Activated T-cell treated with anti-CD3 and anti-CD28 coated beads, Interleukin-2, amount 50 U/mL, for 1 hour (primary cell): Measurements from ENCODE around the gene KRI1.

Source experiments
- DNase-seq: peaks from one replicate; pipeline ENCODE4 v3.0.0-alpha.2; 2020

KRI1 gene

DNA sequence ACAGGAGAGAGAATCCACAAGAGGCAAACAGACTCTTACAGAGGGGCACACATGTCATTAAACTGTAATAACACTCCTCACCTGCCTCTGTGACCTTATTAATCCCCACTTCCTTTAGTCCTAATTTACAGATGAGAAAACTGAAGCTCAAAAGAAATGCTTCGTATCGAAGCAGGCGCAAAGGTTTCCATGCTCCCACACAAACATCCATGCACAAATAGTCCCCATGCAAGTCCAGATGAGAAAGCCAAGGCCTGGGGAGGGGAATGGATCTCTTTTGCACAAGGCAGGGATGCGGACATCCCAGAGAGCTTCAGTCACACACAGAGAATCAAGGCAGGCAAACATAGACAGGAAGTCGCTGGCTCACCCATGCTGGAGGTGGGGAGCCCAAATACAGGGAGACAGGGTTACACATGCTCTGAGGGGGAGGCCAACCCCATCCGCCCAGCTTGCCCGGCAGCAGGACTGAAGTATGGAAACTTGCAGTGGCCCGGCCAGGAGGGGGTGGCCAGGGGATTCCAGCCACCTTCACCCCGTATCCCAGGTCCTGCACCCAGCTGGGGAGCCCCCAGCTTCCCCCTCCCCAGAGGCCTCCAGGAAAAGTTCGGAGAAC, 49.0 kb downstream of the KRI1 start:
- DNase-seq = no peak

DNA sequence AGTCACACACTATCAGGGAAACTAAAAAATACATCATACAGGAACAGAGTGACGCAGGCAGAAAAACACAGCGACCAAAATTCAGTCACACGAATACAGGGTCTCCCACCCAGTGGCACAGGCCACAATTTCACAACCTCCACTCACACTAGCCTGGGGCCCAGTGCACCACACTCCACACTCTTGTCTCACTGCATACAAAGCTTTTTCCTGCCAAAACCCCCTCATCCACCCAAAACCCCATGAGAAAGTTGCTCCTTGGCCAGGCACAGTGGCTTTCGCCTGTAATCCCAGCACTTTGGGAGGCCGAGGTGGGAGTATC, 49.8 kb downstream of the KRI1 start:
- DNase-seq = no peak

DNA sequence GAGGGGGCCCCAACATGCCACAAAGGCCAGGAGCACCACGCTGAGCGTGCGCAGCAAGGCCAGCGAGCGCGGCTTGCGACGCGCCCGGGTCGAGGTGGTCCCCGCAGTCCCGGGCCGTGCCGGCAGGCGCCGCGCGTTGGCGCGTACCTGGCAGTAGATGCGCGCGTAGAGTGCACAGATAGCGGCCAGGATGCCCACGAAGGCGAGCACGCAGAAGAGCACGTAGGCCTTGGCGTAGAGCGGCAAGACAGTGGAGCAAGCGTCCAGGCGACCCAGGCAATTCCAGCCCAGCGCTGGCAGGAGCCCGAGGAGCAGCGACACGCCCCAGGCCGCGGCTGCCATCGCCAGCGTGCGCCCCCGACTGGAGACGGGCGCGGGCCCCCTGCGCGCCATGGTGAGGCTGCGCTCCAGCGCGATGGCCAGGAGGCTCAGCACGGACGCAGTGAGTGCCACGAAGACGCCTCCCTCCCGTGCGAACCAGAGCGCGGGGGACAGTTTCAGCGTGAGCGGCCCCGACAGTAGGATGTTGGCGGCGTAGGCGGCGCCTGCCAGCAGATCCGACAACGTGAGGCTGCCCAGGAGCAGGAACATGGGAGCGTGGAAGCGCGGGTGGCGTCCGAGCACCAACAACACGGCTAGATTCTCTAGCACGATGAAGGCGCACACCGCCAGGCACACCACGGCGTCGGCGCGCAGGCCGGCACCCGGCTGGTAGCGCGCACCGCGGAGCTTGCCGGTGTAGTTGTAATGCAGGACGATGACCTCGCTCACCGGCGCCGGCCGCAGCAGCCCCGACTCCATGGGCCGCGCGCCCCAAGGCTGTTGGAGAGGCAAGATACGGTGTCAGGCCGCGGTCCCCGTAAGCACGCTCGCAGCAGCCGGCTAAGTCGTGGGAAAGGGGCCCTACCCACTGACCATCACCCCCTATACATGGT, 51.3 kb downstream of the KRI1 start:
- DNase-seq = peak; percentile 59

DNA sequence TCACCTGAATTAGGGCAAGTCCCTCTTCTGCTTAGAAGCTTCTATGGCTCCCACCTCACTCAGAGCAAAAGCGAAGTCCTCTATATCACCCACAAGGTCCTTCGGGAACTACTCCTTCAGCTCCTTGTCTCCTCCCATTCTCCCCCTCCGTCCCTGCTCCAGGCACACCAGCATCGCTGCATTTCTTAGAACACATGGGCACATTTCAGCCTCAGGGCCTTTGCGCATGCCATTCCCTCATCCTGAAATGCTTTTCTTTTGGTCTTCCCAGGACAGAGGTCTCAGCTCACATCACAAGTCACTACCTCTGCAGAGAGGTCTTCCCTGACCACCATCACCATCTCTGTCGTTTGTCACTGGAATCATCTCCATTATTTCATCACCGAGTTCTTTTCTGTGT, 52.6 kb downstream of the KRI1 start:
- DNase-seq = no peak

DNA sequence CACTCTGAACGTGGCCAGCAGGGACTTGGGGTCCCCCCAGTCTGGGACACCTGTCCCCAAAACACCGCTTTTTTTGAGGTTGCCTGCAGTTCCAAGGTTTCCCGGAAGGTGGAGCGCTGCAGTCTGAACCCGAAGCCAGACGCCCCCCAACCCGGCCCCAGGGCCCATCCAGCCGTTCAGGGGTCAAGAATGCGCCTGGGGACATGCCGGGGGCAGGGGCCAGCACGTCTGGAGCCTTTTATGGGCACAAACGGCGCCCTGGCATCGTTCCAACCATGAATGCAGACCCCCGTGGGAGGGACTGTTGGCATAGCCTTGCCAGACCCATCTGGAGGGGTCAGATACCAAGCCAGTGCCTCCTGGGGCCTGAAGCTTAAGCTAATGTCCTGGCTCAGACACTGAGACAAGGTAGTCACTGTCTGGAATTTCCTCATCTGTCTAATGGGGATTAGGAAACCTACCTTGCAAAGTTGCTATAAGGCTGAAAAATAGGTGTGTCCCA, 55.5 kb downstream of the KRI1 start:
- DNase-seq = peak; percentile 76

DNA sequence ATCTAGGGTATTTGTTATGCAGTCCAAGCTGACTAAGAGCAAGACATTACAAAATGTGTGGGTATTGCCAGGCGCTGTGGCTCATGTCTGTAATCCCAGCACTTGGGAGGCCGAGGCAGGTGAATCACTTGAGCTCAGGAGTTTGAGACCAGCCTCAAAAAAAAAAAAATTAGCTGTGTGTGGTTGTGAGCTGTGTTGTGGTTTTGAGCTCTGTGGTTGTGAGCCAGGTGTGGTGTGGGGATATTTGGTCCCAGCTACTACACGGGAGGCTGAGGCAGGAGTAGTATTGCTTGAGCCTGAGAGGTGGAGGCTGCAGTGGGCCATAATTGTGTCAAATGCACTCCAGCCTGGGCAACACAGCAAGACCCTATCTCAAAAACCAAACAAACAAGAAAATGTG, 57.1 kb downstream of the KRI1 start:
- no peak for DNase-seq

DNA sequence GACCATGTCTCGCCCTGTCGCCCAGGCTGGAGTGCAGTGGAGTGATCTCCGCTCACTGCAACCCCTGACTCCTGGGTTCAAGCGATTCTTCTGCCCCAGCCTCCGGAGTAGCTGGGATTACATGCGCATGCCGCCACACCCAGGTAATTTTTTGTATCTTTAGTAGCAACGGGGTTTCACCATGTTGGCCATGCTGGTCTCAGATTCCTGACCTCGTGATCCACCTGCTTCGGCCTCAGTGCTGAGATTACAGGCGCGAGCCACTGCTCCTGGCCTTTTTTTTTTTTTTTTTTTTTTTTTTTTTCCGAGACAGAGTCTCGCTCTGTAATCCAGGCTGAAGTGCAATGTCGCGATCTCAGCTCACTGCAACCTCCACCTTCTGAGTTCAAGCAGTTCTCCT, 57.8 kb downstream of the KRI1 start:
- DNase-seq = no peak

DNA sequence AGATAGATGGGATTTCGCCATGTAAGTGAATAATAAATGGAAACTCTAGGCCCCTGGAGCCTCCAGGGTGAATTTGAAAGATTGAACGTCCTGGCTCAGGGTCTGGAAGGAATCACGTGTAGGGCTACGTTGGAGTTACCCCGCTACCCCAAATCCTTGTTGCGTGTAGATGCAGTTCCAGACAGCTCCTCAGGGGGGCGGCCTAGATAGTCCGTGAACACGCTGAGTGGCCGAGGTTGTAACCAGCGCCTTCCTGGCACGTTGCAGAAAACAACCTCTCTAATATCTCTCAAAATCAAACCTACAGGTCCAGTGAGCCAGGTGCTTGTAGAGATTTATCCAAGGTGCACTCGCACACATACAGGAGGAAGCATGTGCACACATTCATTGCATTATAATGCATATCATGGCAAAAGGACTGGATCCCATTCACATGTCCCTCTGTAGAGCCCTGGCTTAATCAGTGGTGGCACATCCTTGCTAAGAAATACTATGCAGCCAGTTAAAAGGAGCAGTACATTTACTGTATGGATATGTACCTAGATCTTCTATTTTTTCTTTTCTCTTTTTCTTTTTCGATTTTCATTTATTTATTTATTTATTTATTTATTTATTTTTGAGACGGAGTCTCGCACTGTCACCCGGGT, 60.1 kb downstream of the KRI1 start:
- DNase-seq = peak; percentile 83
